A549 treated with ZK216348 at 1 μM for 4 hours (cell line): ENCODE measurements around the gene QPCTL. TPM values are rescaled to one million over a fixed set of nuclear protein-coding genes. Genes with fewer than 3 reads are reported as not detected.

Experiments
- total RNA-seq: library from RNA; stranded (reverse); fragments of 200-300 nt; extraction: Qiagen RNA extraction; gene quantifications from 5 replicates; pipeline ENCODE4 v1.2.3, GENCODE V29; 2022; ENCODE audit warnings: low read depth

QPCTL gene
- total RNA-seq: 6.1 to 10.3 TPM (median 9.5 TPM) in 5 replicates

GRCh38 chr19:45692187-45693105, at the start of gene QPCTL:
QPCTL (plus strand) TSS chr19:45692666; CDS start chr19:45692704, 38 bp downstream.

GRCh38 chr19:45667620-45668341, 24.7 kb upstream of the QPCTL start, which contains the start of gene GIPR:
GIPR (plus strand) TSS chr19:45668221; CDS start chr19:45669521, 1,300 bp downstream.

DNA sequence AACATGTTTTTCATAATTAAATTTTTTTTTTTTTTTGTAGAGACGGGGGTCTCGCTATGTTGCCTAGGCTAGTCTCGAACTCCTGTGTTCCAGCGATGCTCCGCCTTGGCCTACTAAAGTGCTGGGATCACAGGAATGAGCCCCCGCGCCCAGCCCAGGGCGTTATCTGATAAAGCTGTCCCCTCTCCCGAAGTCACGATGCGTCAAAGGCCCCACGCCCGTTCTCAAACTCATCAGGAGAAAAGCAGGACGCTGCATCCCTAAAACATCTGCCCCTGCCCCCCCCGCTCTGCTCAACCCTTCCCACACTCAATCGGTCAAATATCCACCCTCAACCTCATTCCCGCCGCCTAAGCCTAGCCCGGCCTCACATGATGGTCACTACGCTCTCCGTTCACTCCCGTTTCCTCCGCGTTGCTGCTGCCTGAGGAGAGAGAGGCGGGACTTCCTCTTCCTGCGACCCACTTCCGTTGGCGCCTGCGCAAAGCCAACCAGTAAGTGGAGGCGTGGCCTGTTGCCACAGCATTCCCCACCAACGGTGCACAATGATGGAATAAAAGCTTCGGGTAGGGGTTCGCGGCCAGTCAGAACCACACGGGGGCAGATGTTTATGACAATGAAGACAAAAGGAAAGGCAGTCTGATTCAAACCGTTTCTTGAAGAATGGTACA, 815 bp upstream of the QPCTL start, which contains the start of gene SNRPD2:
SNRPD2 (minus strand) TSS at position 438 of the 671 bp plus-strand sequence; CDS start at position 373, 65 bp downstream.

GRCh38 chr19:45730368-45731288, 38.2 kb downstream of the QPCTL start, which contains the start of gene FBXO46:
FBXO46 (minus strand) TSS chr19:45730896; CDS start chr19:45713495, 17,401 bp downstream.

GRCh38 chr19:45733160-45733810, 40.8 kb downstream of the QPCTL start, which contains the start of gene MEIOSIN:
MEIOSIN (plus strand) TSS chr19:45733439; CDS start chr19:45735377, 1,938 bp downstream.

Other genes with a start within 250 kb of the QPCTL start
- gene FOSB, start 224.7 kb upstream of the QPCTL start, total RNA-seq: 13.5 to 20.1 TPM (median 14.6 TPM) in 5 replicates
- 10.6 to 14.5 TPM (median 11.4 TPM) in 5 replicates for gene RTN2, start 195.6 kb upstream of the QPCTL start, total RNA-seq
- 5.5 to 7.8 TPM (median 7.1 TPM) in 5 replicates for gene PPM1N, start 194.2 kb upstream of the QPCTL start, total RNA-seq
- gene VASP, start 185.2 kb upstream of the QPCTL start, total RNA-seq: 153 to 206 TPM (median 182 TPM) in 5 replicates
- gene OPA3, start 107.9 kb upstream of the QPCTL start, total RNA-seq: 11.4 to 19.8 TPM (median 17.0 TPM) in 5 replicates
- gene GPR4, start 90.5 kb upstream of the QPCTL start, total RNA-seq: 0.21 to 0.69 TPM (median 0.30 TPM) in 5 replicates
- 12.4 to 30.6 TPM (median 26.0 TPM) in 5 replicates for gene EML2, start 53.3 kb upstream of the QPCTL start, total RNA-seq
- 1.3 to 4.0 TPM (median 2.7 TPM) in 5 replicates for gene GIPR, start 24.4 kb upstream of the QPCTL start, total RNA-seq
- 727 to 1,166 TPM (median 803 TPM) in 5 replicates for gene SNRPD2, start 713 bp upstream of the QPCTL start, total RNA-seq
- 7.7 to 12.5 TPM (median 9.8 TPM) in 5 replicates for gene FBXO46, start 38.2 kb downstream of the QPCTL start, total RNA-seq
- gene MEIOSIN, start 40.8 kb downstream of the QPCTL start, total RNA-seq: 0.08 TPM in 1 of 5 replicates, not detected in the others
- 15.9 to 31.7 TPM (median 29.2 TPM) in 5 replicates for gene SIX5, start 76.6 kb downstream of the QPCTL start, total RNA-seq
- gene DMPK, start 89.8 kb downstream of the QPCTL start, total RNA-seq: 29.8 to 57.5 TPM (median 50.9 TPM) in 5 replicates
- gene DMWD, start 100.2 kb downstream of the QPCTL start, total RNA-seq: 14.9 to 44.2 TPM (median 40.3 TPM) in 5 replicates
- not detected in 5 replicates for gene RSPH6A, start 122.6 kb downstream of the QPCTL start, total RNA-seq
- gene SYMPK, start 170.5 kb downstream of the QPCTL start, total RNA-seq: 41.7 to 81.9 TPM (median 75.7 TPM) in 5 replicates
- gene FOXA3, start 171.7 kb downstream of the QPCTL start, total RNA-seq: 0.35 to 0.93 TPM (median 0.72 TPM) in 5 replicates
- gene IRF2BP1, start 193.5 kb downstream of the QPCTL start, total RNA-seq: 14.9 to 40.5 TPM (median 38.1 TPM) in 5 replicates
- gene MYPOP, start 209.9 kb downstream of the QPCTL start, total RNA-seq: 5.9 to 11.8 TPM (median 10.4 TPM) in 5 replicates
- gene NANOS2, start 222.1 kb downstream of the QPCTL start, total RNA-seq: not detected in 5 replicates